Keratinocyte (primary cell): ENCODE results near the gene TRMT10B. TPM values are rescaled to one million over a fixed set of nuclear protein-coding genes. Genes with fewer than 3 reads are reported as not detected.

Experiments used
- DNase-seq: peaks from one replicate; pipeline ENCODE4 v3.0.0-alpha.2; 2011; ENCODE audit warnings: low read depth, missing footprints, low spot score
- FAIRE-seq: peaks from 2 replicates; lab custom pipeline; 2011; peaks lifted over from hg19 to GRCh38; lab: Jason Lieb, UNC
- H2AFZ ChIP-seq: 2 replicates; pipeline ENCODE4 v1.6.0; 2012; ENCODE audit warnings: low read length, control low read depth, inconsistent platforms; ENCODE audit not compliant: control insufficient read depth
- H3K27ac ChIP-seq: 2 replicates; pipeline ENCODE4 v1.5.1; 2011; ENCODE audit warnings: low read length; ENCODE audit not compliant: control insufficient read depth, insufficient read depth
- H3K27me3 ChIP-seq: 3 replicates; pipeline ENCODE4 v1.6.0; 2011; ENCODE audit warnings: low read length; ENCODE audit not compliant: control insufficient read depth, insufficient read depth; ENCODE audit errors: extremely low read depth
- H3K36me3 ChIP-seq, 2 experiments: 2 replicates in 1 of 2; 3 replicates in 1 of 2; pipeline ENCODE4 v1.5.1; 2011; ENCODE audit warnings: low read length in 2 of 2, mild to moderate bottlenecking in 1 of 2; ENCODE audit not compliant: control insufficient read depth in 2 of 2, insufficient read depth in 2 of 2; ENCODE audit errors: extremely low read depth in 1 of 2
- H3K4me1 ChIP-seq: 3 replicates; pipeline ENCODE4 v1.5.1; 2011; ENCODE audit warnings: low read length; ENCODE audit not compliant: control insufficient read depth, insufficient read depth; ENCODE audit errors: extremely low read depth
- H3K4me2 ChIP-seq: 3 replicates; pipeline ENCODE4 v1.6.0; 2011; ENCODE audit warnings: low read depth, low read length; ENCODE audit not compliant: control insufficient read depth, insufficient read depth; ENCODE audit errors: extremely low read depth
- H3K4me3 ChIP-seq, 3 experiments: fragments of 200-600 bp in 1 of 3; sonication (generic) in 1 of 3; 2 replicates in 2 of 3; 3 replicates in 1 of 3; pipeline ENCODE4 v1.5.1; 2011 to 2016; ENCODE audit warnings: low read length in 3 of 3, mild to moderate bottlenecking in 3 of 3, control low read depth in 2 of 3, inconsistent platforms in 1 of 3, low read depth in 1 of 3, mixed read lengths in 1 of 3, mixed run types in 1 of 3, moderate library complexity in 1 of 3; ENCODE audit not compliant: control insufficient read depth in 2 of 3, insufficient read depth in 2 of 3; ENCODE audit errors: extremely low read depth in 1 of 3
- H3K79me2 ChIP-seq: 2 replicates; pipeline ENCODE4 v1.6.0; 2012; ENCODE audit warnings: low read length; ENCODE audit not compliant: control insufficient read depth, insufficient read depth
- H3K9ac ChIP-seq: 3 replicates; pipeline ENCODE4 v1.6.0; 2011; ENCODE audit warnings: low read length; ENCODE audit not compliant: control insufficient read depth, insufficient read depth; ENCODE audit errors: extremely low read depth
- H3K9me1 ChIP-seq: 3 replicates; pipeline ENCODE4 v1.6.0; 2011; ENCODE audit warnings: low read length; ENCODE audit not compliant: control insufficient read depth, insufficient read depth; ENCODE audit errors: extremely low read depth
- H3K9me3 ChIP-seq: 2 replicates; pipeline ENCODE4 v1.5.1; 2012; ENCODE audit warnings: low read depth, low read length; ENCODE audit not compliant: control insufficient read depth
- H4K20me1 ChIP-seq: 3 replicates; pipeline ENCODE4 v1.6.0; 2011; ENCODE audit warnings: low read length; ENCODE audit not compliant: control insufficient read depth, insufficient read depth; ENCODE audit errors: extremely low read depth
- CTCF ChIP-seq, 3 experiments: IDR thresholded peaks in 1 of 3; conservative IDR thresholded peaks in 1 of 3; optimal IDR thresholded peaks in 1 of 3; 2 replicates in 2 of 3; 3 replicates in 1 of 3; pipeline versions ENCODE3 to v1.5.1; 2011; ENCODE audit warnings: low read length in 3 of 3, mild to moderate bottlenecking in 3 of 3, moderate library complexity in 2 of 3, control low read depth in 1 of 3, inconsistent platforms in 1 of 3; ENCODE audit not compliant: insufficient read depth in 2 of 3; ENCODE audit errors: extremely low read depth in 1 of 3
- EZH2 ChIP-seq: IDR thresholded peaks from one replicate; pipeline ENCODE4 v1.6.1; 2012; ENCODE audit warnings: inconsistent platforms, mild to moderate bottlenecking, low read length, moderate library complexity
- dilution Hi-C: fragments of 300-500 bp; cut with MboI; formaldehyde crosslinking; loops from one replicate; pipeline ENCODE4 v1.7.0; 2020; ENCODE audit warnings: low sequenced_read_pairs; ENCODE audit not compliant: extremely low pct_ligation_motif_present
- polyA plus RNA-seq, 5 experiments: library from polyadenylated mRNA; depleted of rRNA in 3 of 5; stranded (reverse) in 3 of 5; stranded (forward) in 1 of 5; unstranded in 1 of 5; fragments of >200 nt; gene quantifications; 1 replicate in 1 of 5; 2 replicates in 3 of 5; 3 replicates in 1 of 5; pipeline versions ENCODE4 v1.2.1 to v1.2.3, GENCODE V29; 2011 to 2012; ENCODE audit warnings: missing spikeins in 2 of 5, low read depth in 1 of 5, low replicate concordance in 1 of 5

The TRMT10B gene
- polyA plus RNA-seq, 1 donor (not counting 4 experiments of a cell fraction or from before 2014, with no cell fraction given): 6.9 TPM

DNA sequence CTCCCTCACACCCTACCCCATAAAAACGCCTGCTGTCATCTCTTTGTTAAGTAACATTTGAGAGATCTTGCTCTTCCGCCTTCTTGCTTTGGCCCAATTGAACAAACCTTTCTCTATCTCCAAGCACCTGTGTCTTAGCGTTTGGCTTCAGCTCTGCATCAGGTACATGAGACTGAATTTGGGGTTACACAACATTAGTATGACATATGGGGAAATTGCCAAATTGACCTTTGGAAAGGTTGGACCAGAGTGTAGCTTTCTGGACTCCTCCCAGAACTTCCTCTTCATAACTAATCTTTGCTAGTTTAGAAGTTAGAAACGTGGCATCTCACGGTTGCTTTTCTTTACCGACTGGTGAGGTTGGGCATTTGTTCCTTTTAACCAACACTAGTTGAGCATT is 34.7 kb downstream of the TRMT10B start:
- dilution Hi-C loops: no loop called here
- Histone ChIP-seq H3K9me1 (no peaks in the 10 kb centered on the region), H3K4me1 (peaks cover 9% of the 10 kb centered on the region), H3K36me3 (peaks cover 1 to 2% of the 10 kb centered on the region in 2 experiments), H3K27me3 (no peaks in the 10 kb centered on the region), H3K9ac (no peak overlapping the region), H3K79me2 (peaks cover 18% of the 10 kb centered on the region), H3K4me2 (no peak overlapping the region), H4K20me1 (no peaks in the 10 kb centered on the region), H3K9me3 (no peaks in the 10 kb centered on the region), H3K27ac (no peak overlapping the region), H3K4me3 (no peak overlapping the region), H2AFZ (no peak overlapping the region)
- no peak for FAIRE-seq
- no peak for TF ChIP-seq EZH2
- no peak for TF ChIP-seq CTCF (optimal IDR thresholded peaks at IDR 0.05 in 1 of 3, IDR thresholded peaks at IDR 0.05 in 1 of 3, conservative IDR thresholded peaks at IDR 0.05 in 1 of 3; ENCODE audit: extremely low read depth in 1 of 3, insufficient read depth in 2 of 3, low read length in 3 of 3)
- no peak for DNase-seq

GRCh38 chr9:37790096-37790495 is 36.5 kb downstream of the TRMT10B start:
- no peaks in the 10 kb centered on the region for H3K27me3 ChIP-seq
- dilution Hi-C loops: no loop called here
- H4K20me1 ChIP-seq: no peaks in the 10 kb centered on the region
- no peak for FAIRE-seq
- H3K4me2 ChIP-seq: no peak overlapping the region
- H3K4me1 ChIP-seq: no peaks in the 10 kb centered on the region
- no peak overlapping the region for H3K9ac ChIP-seq
- no peak for DNase-seq
- no peak overlapping the region for H3K27ac ChIP-seq
- H3K36me3 ChIP-seq: peaks cover 0 to 2% of the 10 kb centered on the region in 2 experiments
- no peak overlapping the region for H2AFZ ChIP-seq
- no peaks in the 10 kb centered on the region for H3K9me1 ChIP-seq
- no peak for TF ChIP-seq CTCF (optimal IDR thresholded peaks at IDR 0.05 in 1 of 3, IDR thresholded peaks at IDR 0.05 in 1 of 3, conservative IDR thresholded peaks at IDR 0.05 in 1 of 3; ENCODE audit: extremely low read depth in 1 of 3, insufficient read depth in 2 of 3, low read length in 3 of 3)
- TF ChIP-seq EZH2: no peak
- H3K9me3 ChIP-seq: no peaks in the 10 kb centered on the region
- no peak overlapping the region for H3K4me3 ChIP-seq
- H3K79me2 ChIP-seq: peaks cover 1% of the 10 kb centered on the region
